Prostate gland (tissue), 2 donors: ENCODE data around the gene TOMM70. TPM values are rescaled to one million over a fixed set of nuclear protein-coding genes. Genes with fewer than 3 reads are reported as not detected.

Source experiments
- DNase-seq: peaks from one replicate; pipeline ENCODE4 v3.0.0-alpha.2; 2019; ENCODE audit warnings: low spot score
- H3K27ac ChIP-seq, 2 donors: fragments of 200-600 bp; sonication (generic); 2 replicates each; pipeline ENCODE4 v1.5.1; 2017 to 2019
- H3K27me3 ChIP-seq: fragments of 200-600 bp; sonication (generic); replicated peaks from 2 replicates; pipeline ENCODE4 v1.5.1; 2019; ENCODE audit not compliant: insufficient read depth
- H3K36me3 ChIP-seq, 2 donors: fragments of 200-600 bp; sonication (generic); 1 replicate in 1 of 2; 2 replicates in 1 of 2; pipeline versions ENCODE4 v1.5.1 to v1.8.1; 2017 to 2019
- H3K4me1 ChIP-seq: fragments of 200-600 bp; sonication (generic); replicated peaks from 2 replicates; pipeline ENCODE4 v1.5.1; 2019
- H3K4me3 ChIP-seq, 2 donors: fragments of 200-600 bp; sonication (generic); 2 replicates each; pipeline ENCODE4 v1.5.1; 2017 to 2019
- H3K9me3 ChIP-seq: fragments of 200-600 bp; sonication (generic); 2 replicates; pipeline ENCODE4 v1.5.1; 2017
- POLR2A ChIP-seq: fragments of 450-650 bp; IDR thresholded peaks from one replicate; pipeline ENCODE4 v1.6.1; 2016; ENCODE audit warnings: antibody characterized with exemption, mild to moderate bottlenecking
- POLR2AphosphoS5 ChIP-seq: sonication (generic); formaldehyde crosslinking; IDR thresholded peaks from one replicate; pipeline ENCODE4 v1.6.1; 2017; ENCODE audit warnings: antibody characterized with exemption
- WGBS: methylation state at CpG from one replicate; pipeline ENCODE4 v1.1.5; 2018; 5-methylcytosine and 5-hydroxymethylcytosine counted together
- intact Hi-C: fragments of 100-400 bp; cut with DNase I; formaldehyde crosslinking; loops from one replicate; pipeline ENCODE4 v1.14.2; 2022
- total RNA-seq, 2 donors: library from RNA; depleted of rRNA; stranded (reverse); fragments of >200 nt; gene quantifications; one replicate each; pipeline ENCODE4 v1.1.0, GENCODE V29; 2016
- TF ChIP-seq, protein P1 (sequence below), 4 experiments: fragments of 200-600 bp in 2 of 4; fragments of 450-650 bp in 2 of 4; sonication (generic) in 2 of 4; IDR thresholded peaks; 1 replicate in 3 of 4; 2 replicates in 1 of 4; pipeline ENCODE4 v1.5.1; 2016 to 2019; ENCODE audit warnings: antibody characterized with exemption in 4 of 4, mild to moderate bottlenecking in 2 of 4, moderate library complexity in 2 of 4

TOMM70 gene
- total RNA-seq, 2 donors from 2014 or later: 34.0 to 36.1 TPM

DNA sequence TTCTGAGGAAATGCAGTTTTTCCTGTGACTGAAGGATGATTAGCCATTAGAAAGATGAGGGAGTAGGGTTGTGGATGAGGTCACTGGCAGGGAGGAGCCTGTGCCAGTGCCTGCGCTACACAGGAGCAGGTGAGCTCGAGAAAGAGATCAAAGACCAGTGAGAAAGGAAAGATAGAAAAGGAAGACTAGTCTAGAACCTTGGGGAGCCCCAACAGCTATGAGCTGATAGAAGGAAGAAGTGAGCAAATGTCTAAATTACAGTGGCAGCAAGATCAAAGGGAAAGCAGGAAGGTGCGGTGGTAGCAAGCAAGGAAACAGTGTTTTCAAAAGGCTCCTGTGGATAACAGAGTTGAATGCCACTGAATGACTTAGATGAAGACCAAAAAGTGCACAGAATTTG lies 40.0 kb upstream of the TOMM70 start:
- Histone ChIP-seq H3K9me3 (no peaks in the 10 kb centered on the region), H3K27ac (no peak overlapping the region), H3K36me3 (no peaks in the 10 kb centered on the region), H3K4me3 (no peak overlapping the region), H3K4me1 (no peaks in the 10 kb centered on the region), H3K27me3 (no peaks in the 10 kb centered on the region)
- intact Hi-C loops: no loop called here
- WGBS: 91% methylated on average over 3 of the region's 3 CpGs
- no peak for DNase-seq
- no peak for TF ChIP-seq POLR2AphosphoS5
- TF ChIP-seq POLR2A: no peak
- TF ChIP-seq, protein P1, sequence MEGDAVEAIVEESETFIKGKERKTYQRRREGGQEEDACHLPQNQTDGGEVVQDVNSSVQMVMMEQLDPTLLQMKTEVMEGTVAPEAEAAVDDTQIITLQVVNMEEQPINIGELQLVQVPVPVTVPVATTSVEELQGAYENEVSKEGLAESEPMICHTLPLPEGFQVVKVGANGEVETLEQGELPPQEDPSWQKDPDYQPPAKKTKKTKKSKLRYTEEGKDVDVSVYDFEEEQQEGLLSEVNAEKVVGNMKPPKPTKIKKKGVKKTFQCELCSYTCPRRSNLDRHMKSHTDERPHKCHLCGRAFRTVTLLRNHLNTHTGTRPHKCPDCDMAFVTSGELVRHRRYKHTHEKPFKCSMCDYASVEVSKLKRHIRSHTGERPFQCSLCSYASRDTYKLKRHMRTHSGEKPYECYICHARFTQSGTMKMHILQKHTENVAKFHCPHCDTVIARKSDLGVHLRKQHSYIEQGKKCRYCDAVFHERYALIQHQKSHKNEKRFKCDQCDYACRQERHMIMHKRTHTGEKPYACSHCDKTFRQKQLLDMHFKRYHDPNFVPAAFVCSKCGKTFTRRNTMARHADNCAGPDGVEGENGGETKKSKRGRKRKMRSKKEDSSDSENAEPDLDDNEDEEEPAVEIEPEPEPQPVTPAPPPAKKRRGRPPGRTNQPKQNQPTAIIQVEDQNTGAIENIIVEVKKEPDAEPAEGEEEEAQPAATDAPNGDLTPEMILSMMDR (IDR thresholded peaks at IDR 0.05): no peak

DNA sequence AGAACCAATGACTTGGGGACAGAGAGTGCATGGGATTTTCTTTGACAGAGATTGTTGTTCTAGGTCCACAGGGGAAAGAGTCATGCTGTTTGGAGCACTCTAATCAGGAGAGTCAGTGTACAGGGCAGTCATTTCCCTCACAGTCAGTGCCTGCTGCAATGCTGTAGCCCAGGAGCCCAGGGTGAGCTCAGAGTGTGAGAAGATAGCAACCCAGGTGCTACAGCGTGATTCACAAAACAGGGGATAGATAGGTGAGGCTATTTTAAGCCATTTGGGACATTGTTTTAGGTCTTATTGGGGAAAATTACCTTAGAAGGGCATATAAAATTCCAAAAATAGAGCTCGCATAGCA lies 37.7 kb upstream of the TOMM70 start:
- no peak for DNase-seq
- no peak for TF ChIP-seq POLR2AphosphoS5
- H3K4me1 ChIP-seq: no peaks in the 10 kb centered on the region
- no peaks in the 10 kb centered on the region for H3K9me3 ChIP-seq
- no peak overlapping the region for H3K27ac ChIP-seq
- no peaks in the 10 kb centered on the region for H3K27me3 ChIP-seq
- no peaks in the 10 kb centered on the region for H3K36me3 ChIP-seq
- H3K4me3 ChIP-seq: no peak overlapping the region
- WGBS: 98% methylated on average over 2 of the region's 2 CpGs
- intact Hi-C loops: no loop called here

GRCh38 chr3:100437721-100438622 lies 37.1 kb upstream of the TOMM70 start:
- Histone ChIP-seq H3K4me3 (no peak overlapping the region), H3K4me1 (no peaks in the 10 kb centered on the region), H3K27ac (no peak overlapping the region), H3K9me3 (no peaks in the 10 kb centered on the region), H3K27me3 (no peaks in the 10 kb centered on the region), H3K36me3 (no peaks in the 10 kb centered on the region)
- no peak for DNase-seq
- intact Hi-C loops: no loop called here
- 76% methylated on average over 3 of the region's 3 CpGs for WGBS
- TF ChIP-seq, protein P1 (IDR thresholded peaks at IDR 0.05): no peak
- no peak for TF ChIP-seq POLR2A
- TF ChIP-seq POLR2AphosphoS5: no peak

GRCh38 chr3:100436951-100437350 lies 36.1 kb upstream of the TOMM70 start:
- Histone ChIP-seq H3K4me1 (no peaks in the 10 kb centered on the region), H3K9me3 (no peaks in the 10 kb centered on the region), H3K36me3 (no peaks in the 10 kb centered on the region), H3K27me3 (no peaks in the 10 kb centered on the region), H3K27ac (no peak overlapping the region), H3K4me3 (no peak overlapping the region)
- TF ChIP-seq POLR2A: no peak
- TF ChIP-seq, protein P1 (IDR thresholded peaks at IDR 0.05): no peak
- no peak for TF ChIP-seq POLR2AphosphoS5
- intact Hi-C loops: no loop called here
- WGBS: 84% methylated on average over 2 of the region's 2 CpGs
- no peak for DNase-seq

- WGBS: 97% methylated on average over 2 of the region's 2 CpGs
- no peak for DNase-seq
These were observed 28.4 kb upstream of the TOMM70 start for GRCh38 chr3:100429187-100429716.

DNA sequence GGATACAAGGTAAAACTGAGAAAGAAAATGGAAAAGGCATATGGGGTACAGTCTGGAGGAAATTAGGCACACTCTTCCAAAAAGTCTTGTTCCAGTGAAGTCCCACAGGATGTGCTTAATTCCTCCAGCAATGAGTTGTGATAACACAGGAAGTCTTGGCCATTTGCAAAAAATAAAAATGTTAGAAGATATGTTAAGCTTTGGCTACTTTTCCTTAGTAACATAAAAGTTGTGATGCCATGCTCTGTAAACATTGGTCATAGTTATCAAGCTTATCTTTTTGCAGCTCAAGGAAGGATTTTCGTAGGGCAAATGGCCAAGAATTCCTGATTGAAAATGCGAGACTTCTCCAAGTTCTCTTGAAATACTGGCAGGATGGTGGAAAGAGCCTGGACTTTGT lies 26.8 kb upstream of the TOMM70 start:
- TF ChIP-seq, protein P1 (IDR thresholded peaks at IDR 0.05): no peak
- TF ChIP-seq POLR2AphosphoS5: no peak
- no peak for TF ChIP-seq POLR2A
- Histone ChIP-seq H3K27ac (no peak overlapping the region), H3K4me1 (no peaks in the 10 kb centered on the region), H3K36me3 (no peaks in the 10 kb centered on the region), H3K4me3 (no peak overlapping the region), H3K27me3 (no peaks in the 10 kb centered on the region), H3K9me3 (no peaks in the 10 kb centered on the region)
- 78% methylated on average over 2 of the region's 2 CpGs for WGBS
- intact Hi-C loops: no loop called here
- no peak for DNase-seq

More at GRCh38 chr3:100429187-100429716, 28.4 kb upstream of the TOMM70 start:
- intact Hi-C loops: no loop called here
- no peak for TF ChIP-seq POLR2AphosphoS5
- Histone ChIP-seq H3K9me3 (no peaks in the 10 kb centered on the region), H3K27me3 (no peaks in the 10 kb centered on the region), H3K36me3 (no peaks in the 10 kb centered on the region), H3K27ac (no peak overlapping the region), H3K4me3 (no peak overlapping the region), H3K4me1 (no peaks in the 10 kb centered on the region)
